D721Med (cell line): ENCODE data around the gene TMEM45B.

Experiments used
- DNase-seq: peaks from one replicate; pipeline ENCODE4 v3.0.0; 2011; ENCODE audit warnings: low spot score; ENCODE audit not compliant: insufficient read length
- FAIRE-seq: peaks from 2 replicates; lab custom pipeline; 2011; peaks lifted over from hg19 to GRCh38; lab: Jason Lieb, UNC
- TF ChIP-seq, protein P1 (sequence below): IDR thresholded peaks from 2 replicates; pipeline ENCODE4 v1.5.1; 2012; ENCODE audit warnings: mild to moderate bottlenecking, control low read depth; ENCODE audit not compliant: insufficient read depth; ENCODE audit errors: missing control alignments

Gene TMEM45B

DNA sequence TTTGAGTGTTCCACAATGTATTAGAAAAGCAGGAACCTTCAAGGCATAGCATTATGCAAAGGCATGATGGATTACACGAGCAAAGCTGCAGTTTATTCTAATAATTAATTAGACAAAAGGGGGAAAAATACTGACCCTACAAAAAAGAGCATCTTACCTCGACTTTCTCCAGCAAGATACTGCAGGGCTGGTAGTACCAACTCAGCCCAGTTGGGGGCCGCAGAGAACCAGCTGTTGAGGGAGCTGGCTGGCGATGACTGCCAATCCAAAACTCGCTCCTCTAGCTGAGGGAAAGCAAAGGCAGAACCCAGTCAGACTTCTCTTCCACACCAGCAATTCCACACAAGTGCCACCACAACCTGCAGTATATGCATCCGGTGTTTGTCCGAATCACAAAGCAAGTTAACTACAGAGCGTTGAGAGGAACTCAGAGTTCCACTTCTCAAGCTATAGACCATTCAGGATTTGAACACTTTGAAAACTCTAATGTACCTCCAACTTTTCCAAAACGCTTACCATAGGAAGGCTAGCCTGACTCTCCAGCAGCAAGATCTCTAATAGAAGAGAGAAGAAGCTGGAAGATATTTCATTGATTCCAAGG is 66.0 kb downstream of the TMEM45B start:
- FAIRE-seq, result no peak
- no peak for DNase-seq
- TF ChIP-seq, protein P1, sequence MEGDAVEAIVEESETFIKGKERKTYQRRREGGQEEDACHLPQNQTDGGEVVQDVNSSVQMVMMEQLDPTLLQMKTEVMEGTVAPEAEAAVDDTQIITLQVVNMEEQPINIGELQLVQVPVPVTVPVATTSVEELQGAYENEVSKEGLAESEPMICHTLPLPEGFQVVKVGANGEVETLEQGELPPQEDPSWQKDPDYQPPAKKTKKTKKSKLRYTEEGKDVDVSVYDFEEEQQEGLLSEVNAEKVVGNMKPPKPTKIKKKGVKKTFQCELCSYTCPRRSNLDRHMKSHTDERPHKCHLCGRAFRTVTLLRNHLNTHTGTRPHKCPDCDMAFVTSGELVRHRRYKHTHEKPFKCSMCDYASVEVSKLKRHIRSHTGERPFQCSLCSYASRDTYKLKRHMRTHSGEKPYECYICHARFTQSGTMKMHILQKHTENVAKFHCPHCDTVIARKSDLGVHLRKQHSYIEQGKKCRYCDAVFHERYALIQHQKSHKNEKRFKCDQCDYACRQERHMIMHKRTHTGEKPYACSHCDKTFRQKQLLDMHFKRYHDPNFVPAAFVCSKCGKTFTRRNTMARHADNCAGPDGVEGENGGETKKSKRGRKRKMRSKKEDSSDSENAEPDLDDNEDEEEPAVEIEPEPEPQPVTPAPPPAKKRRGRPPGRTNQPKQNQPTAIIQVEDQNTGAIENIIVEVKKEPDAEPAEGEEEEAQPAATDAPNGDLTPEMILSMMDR, result peak; percentile 42

DNA sequence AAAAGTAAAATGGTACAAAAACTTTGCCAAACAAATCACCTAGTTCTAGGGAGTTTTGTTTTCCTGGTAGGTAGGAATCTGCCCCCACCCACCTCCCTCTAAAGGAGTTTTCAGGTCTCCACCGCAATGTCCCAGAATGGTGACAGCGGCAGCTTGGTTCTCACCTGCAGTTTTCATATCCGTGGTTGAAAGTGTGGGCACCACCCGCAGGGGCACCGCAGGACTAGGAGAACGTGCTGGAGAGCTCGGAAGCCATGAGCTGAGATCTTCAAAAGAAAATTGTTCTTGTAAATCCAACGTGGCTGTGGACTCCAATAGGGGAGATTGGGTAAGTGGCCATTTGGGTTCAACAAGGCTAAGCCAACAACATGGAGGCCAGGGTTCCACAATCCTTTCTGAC is 68.9 kb downstream of the TMEM45B start:
- TF ChIP-seq, protein P1, result no peak
- no peak for DNase-seq
- no peak for FAIRE-seq

DNA sequence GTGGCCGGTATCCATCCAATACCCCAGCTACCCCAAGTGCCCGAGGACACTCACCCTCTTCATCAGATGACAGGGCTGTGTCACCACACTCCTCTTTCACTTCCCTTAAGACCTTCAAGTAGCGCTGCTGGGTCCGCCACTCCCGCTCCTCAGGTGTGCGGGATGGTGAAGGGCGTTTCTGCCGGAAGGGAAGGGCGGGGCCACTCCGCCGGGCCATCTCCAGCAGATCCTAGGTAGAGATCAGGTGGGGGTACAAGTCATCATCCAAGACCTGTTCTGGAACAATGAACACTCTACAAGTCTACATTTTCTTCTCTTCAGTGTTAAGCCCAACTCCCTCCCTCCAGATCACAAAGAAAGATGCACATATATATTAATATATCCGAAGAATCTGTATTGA is 69.7 kb downstream of the TMEM45B start:
- TF ChIP-seq, protein P1, result no peak
- no peak for FAIRE-seq

DNA sequence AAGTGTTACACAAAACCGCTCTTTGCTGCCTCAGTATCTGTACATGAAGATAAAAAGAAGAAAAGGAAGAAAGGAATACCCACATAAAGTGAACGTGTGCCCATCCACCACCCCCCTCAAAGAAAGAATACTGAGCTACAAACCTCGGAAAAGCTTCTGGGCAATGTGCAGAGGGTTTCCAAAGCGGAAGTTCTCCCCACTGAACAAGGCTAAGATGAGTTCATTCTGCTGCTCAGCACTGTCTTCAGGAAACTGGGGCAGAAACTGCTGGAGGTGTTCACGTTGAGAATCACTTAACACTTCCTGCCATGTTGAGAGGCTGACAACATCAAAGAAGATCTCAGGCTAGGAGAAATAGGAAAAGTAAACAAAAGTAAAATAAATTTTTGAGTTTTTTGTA is 72.8 kb downstream of the TMEM45B start:
- DNase-seq, result no peak
- FAIRE-seq, result no peak
- TF ChIP-seq, protein P1, result no peak

More for the DNA sequence above, 69.7 kb downstream of the TMEM45B start:
- no peak for DNase-seq

DNA sequence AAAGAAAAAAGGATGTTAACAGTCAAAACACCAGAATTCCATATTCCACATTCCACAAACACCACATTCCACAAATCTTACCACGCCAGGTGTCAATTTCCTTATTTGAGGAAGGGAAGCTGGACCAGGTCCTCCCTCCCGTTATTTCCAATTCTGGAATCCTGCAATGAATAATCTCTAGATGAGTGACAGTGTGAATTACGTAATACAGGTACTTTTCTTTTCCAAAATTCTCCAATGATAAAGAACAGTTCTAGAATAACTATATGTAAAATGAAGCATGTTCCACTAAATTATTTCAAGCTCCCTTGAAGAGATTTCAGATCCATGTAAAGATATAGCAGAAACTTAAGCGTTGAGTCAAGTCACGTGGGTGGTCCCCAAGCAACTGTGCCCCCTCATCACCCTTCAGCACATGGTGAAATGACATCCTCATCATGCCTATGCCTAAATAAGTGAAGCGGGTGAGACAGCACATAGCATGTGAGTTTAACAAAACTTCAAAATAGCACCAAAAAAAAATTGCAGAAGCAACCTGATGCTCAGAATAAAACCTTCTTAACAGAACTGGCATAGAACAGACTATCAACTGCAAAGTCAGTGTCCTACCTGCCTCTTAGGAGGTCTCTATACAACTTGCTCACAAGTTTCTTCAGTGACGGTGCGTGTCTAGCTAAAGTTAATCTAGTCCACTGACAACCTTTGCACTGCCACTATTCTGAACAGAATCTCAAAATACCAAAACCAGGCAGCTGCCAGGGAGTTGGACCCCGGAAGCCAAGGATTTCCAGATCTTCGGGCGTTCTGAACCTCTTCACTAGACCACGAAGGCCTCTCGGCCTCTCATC is 78.9 kb downstream of the TMEM45B start:
- TF ChIP-seq, protein P1, result no peak
- DNase-seq (no peak), FAIRE-seq (no peak)

DNA sequence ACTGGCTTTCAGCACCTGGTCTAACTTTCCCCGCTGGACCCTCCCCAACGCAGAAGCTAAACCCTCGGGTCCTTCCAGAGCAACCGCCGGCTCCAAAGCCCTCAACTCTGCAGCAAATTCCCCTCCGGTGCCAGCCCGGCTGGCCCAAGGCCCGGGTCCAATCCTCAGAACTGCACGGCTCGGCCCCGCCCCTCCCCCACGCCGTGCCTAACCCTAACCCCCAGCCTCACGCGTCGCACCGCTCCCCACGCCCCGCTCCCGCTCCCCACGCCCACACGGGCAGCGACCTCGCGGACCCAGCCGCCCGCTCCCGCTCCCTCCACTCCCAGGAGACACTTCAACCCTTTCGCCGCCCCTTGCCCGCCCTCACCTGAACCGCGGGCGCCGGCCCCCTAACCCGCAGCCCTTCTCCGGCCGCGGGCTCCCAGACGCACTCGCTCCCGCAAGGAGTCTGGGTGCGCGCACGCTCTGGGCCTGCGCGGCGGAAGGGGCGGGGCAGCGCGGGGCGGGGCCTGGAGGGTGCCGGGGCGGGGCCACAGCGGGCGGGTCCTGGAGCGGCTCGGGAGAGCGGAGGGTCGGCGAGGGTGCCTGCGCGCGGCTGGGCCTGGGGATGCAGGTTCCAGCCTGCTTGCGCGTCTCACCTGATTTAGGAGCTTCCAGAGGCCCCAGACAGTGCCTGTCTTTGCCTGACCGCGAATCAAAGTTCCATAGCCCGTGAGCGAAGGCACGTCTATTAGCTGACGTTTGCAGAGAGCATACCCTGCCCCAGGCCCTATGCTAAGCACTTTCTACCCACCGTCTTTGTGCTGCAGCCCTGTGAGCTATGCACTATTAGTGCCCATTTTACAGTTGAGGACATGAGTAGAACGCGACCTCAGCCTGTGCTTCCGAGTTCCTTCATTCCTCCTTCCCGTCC is 79.7 kb downstream of the TMEM45B start, which contains the start of gene NFRKB:
Gene NFRKB, minus strand, starts transcription at position 453 of the 916 bp plus-strand sequence. CDS start 2,729 bp downstream, outside the sequence.
- DNase-seq (peak; percentile 91), FAIRE-seq (no peak)
- TF ChIP-seq, protein P1, result no peak
